ENCODE measurements around the gene SLC7A14. TPM values are rescaled to one million over a fixed set of nuclear protein-coding genes. Genes with fewer than 3 reads are reported as not detected.

Gene SLC7A14
- total RNA-seq, 1 experiment from 2014 or later, result not detected

- CTCF ChIA-PET, result no interaction called here
- intact Hi-C loops (cut with micrococcal nuclease), result no loop called here
- no peaks in the 10 kb centered on the region for H3K9me2 ChIP-seq (replicated peaks; ENCODE audit: low read length)
These were observed 103.7 kb downstream of the SLC7A14 start for GRCh38 chr3:170482199-170482598.

GRCh38 chr3:170480111-170480510, 105.8 kb downstream of the SLC7A14 start:
- Histone ChIP-seq H3K36me3 (ENCODE audit: low read depth, low read length) (no peaks in the 10 kb centered on the region), H3K79me2 (ENCODE audit: low read length) (no peaks in the 10 kb centered on the region), H3K27me3 (ENCODE audit: low read length) (no peaks in the 10 kb centered on the region), H3K4me1 (ENCODE audit: insufficient read depth, low read length) (peaks cover 17% of the 10 kb centered on the region), H3F3A (ENCODE audit: low read length, unreplicated experiment) (no peaks in the 10 kb centered on the region), H3K9me2 (replicated peaks; ENCODE audit: low read length) (no peaks in the 10 kb centered on the region), H3K4me3 (ENCODE audit: low read length) (no peak overlapping the region), H3K9me3 (ENCODE audit: low read length) (no peaks in the 10 kb centered on the region), H3K4me2 (ENCODE audit: low read length) (no peak overlapping the region), H3K9ac (ENCODE audit: low read length) (no peak overlapping the region), H2AFZ (ENCODE audit: low read length) (no peak overlapping the region), H3K27ac (ENCODE audit: low read length) (no peak overlapping the region), H4K20me1 (ENCODE audit: low read length) (no peaks in the 10 kb centered on the region)
- BruUV-seq (replicated peaks), result no TSS peak
- no peak for ATAC-seq
- TF ChIP-seq EZH2phosphoT487 (IDR thresholded peaks at IDR 0.05; ENCODE audit: borderline replicate concordance, low read length) (no peak), CTCF (conservative IDR thresholded peaks at IDR 0.05; ENCODE audit: low read depth, low read length) (no peak), EZH2 (IDR thresholded peaks at IDR 0.05; ENCODE audit: low read length, unreplicated experiment) (no peak)
- POLR2A ChIA-PET (ENCODE audit: unreplicated experiment), result no interaction called here
- DNase-seq, result no peak
- intact Hi-C loops (cut with micrococcal nuclease), result no loop called here
- CTCF ChIA-PET, result no interaction called here

More at GRCh38 chr3:170482199-170482598, 103.7 kb downstream of the SLC7A14 start:
- H3K4me1 ChIP-seq (ENCODE audit: insufficient read depth, low read length), result peaks cover 6% of the 10 kb centered on the region
- H4K20me1 ChIP-seq (ENCODE audit: low read length), result no peaks in the 10 kb centered on the region
- DNase-seq, result no peak
- H3K4me2 ChIP-seq (ENCODE audit: low read length), result no peak overlapping the region
- no TSS peak for BruUV-seq (replicated peaks)
- no peaks in the 10 kb centered on the region for H3K9me3 ChIP-seq (ENCODE audit: low read length)
- no peaks in the 10 kb centered on the region for H3K27me3 ChIP-seq (ENCODE audit: low read length)
- no peak overlapping the region for H3K27ac ChIP-seq (ENCODE audit: low read length)
- no peak overlapping the region for H2AFZ ChIP-seq (ENCODE audit: low read length)
- no peaks in the 10 kb centered on the region for H3K36me3 ChIP-seq (ENCODE audit: low read depth, low read length)
- H3K79me2 ChIP-seq (ENCODE audit: low read length), result no peaks in the 10 kb centered on the region
- TF ChIP-seq EZH2phosphoT487 (IDR thresholded peaks at IDR 0.05; ENCODE audit: borderline replicate concordance, low read length), result no peak
- TF ChIP-seq EZH2 (IDR thresholded peaks at IDR 0.05; ENCODE audit: low read length, unreplicated experiment), result no peak
- no peak for TF ChIP-seq CTCF (conservative IDR thresholded peaks at IDR 0.05; ENCODE audit: low read depth, low read length)
- H3K4me3 ChIP-seq (ENCODE audit: low read length), result no peak overlapping the region
- H3F3A ChIP-seq (ENCODE audit: low read length, unreplicated experiment), result no peaks in the 10 kb centered on the region
- H3K9ac ChIP-seq (ENCODE audit: low read length), result no peak overlapping the region
- POLR2A ChIA-PET (ENCODE audit: unreplicated experiment), result no interaction called here
- ATAC-seq, result no peak

DNA sequence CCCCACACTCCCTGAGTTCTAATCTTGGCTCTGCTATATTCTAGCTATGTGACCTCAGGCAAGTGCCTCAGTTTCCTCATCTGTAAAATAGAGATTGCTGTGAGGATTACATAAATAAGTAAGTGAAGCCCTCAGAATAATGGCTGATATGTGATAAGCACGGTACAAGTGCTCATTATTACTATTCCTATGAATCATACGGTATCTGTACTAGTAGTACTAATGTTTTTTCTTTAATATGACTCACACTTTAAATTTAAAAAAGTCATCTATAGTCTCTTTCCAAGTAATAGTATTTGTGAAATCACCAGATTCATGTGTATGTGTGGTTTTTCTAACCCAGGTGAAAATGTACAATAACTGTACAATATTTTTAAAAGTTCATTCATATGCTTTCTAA, 108.5 kb downstream of the SLC7A14 start:
- Histone ChIP-seq H3K9me3 (ENCODE audit: low read length) (no peaks in the 10 kb centered on the region), H3K4me2 (ENCODE audit: low read length) (no peak overlapping the region), H3K4me1 (ENCODE audit: insufficient read depth, low read length) (peaks cover 17% of the 10 kb centered on the region), H3K4me3 (ENCODE audit: low read length) (no peak overlapping the region), H3K36me3 (ENCODE audit: low read depth, low read length) (no peaks in the 10 kb centered on the region), H2AFZ (ENCODE audit: low read length) (no peak overlapping the region), H3K9ac (ENCODE audit: low read length) (no peak overlapping the region), H3K27ac (ENCODE audit: low read length) (no peak overlapping the region), H4K20me1 (ENCODE audit: low read length) (no peaks in the 10 kb centered on the region), H3F3A (ENCODE audit: low read length, unreplicated experiment) (no peaks in the 10 kb centered on the region), H3K79me2 (ENCODE audit: low read length) (no peaks in the 10 kb centered on the region), H3K9me2 (replicated peaks; ENCODE audit: low read length) (no peaks in the 10 kb centered on the region), H3K27me3 (ENCODE audit: low read length) (no peaks in the 10 kb centered on the region)
- intact Hi-C loops (cut with micrococcal nuclease), result no loop called here
- POLR2A ChIA-PET (ENCODE audit: unreplicated experiment), result no interaction called here
- ATAC-seq (peak; percentile 85), DNase-seq (peak; percentile 39)
- CTCF ChIA-PET, result interaction anchor here (1.3 kb wide), 1 partner anchor 334 kb away, joined by 3 read pairs; no protein-coding TSS in a partner anchor
- TF ChIP-seq EZH2 (IDR thresholded peaks at IDR 0.05; ENCODE audit: low read length, unreplicated experiment), result no peak
- no peak for TF ChIP-seq CTCF (conservative IDR thresholded peaks at IDR 0.05; ENCODE audit: low read depth, low read length)
- TF ChIP-seq EZH2phosphoT487 (IDR thresholded peaks at IDR 0.05; ENCODE audit: borderline replicate concordance, low read length), result no peak
- BruUV-seq (replicated peaks), result no TSS peak

All from PC-3 (cell line).